DND-41 (cell line): Measurements from ENCODE around the gene PRR23C.

Experiments used
- ATAC-seq: fragments of 200-7000 bp; cut with Tn5 transposase; 3 replicates; pipeline ENCODE4 v1.9.1; 2021; ENCODE audit warnings: low read depth; ENCODE audit not compliant: insufficient read depth
- DNase-seq: peaks from one replicate; pipeline ENCODE4 v3.0.0-alpha.2; 2020
- H2AFZ ChIP-seq: 2 replicates; pipeline ENCODE4 v1.6.0; 2012; ENCODE audit warnings: low read depth, low read length
- H3K27ac ChIP-seq: 2 replicates; pipeline ENCODE4 v1.5.1; 2012; ENCODE audit warnings: low read length, inconsistent platforms
- H3K27me3 ChIP-seq: fragments of 200-600 bp; sonication (generic); 2 replicates; pipeline ENCODE4 v1.6.0; 2012; ENCODE audit warnings: low read length, mild to moderate bottlenecking, inconsistent platforms; ENCODE audit not compliant: insufficient read depth, poor library complexity
- H3K36me3 ChIP-seq: 2 replicates; pipeline ENCODE4 v1.5.1; 2012; ENCODE audit warnings: low read length, inconsistent platforms; ENCODE audit not compliant: insufficient read depth
- H3K4me1 ChIP-seq: 2 replicates; pipeline ENCODE4 v1.5.1; 2012; ENCODE audit warnings: mild to moderate bottlenecking, low read length; ENCODE audit not compliant: insufficient read depth
- H3K4me2 ChIP-seq: 2 replicates; pipeline ENCODE4 v1.6.0; 2012; ENCODE audit warnings: mild to moderate bottlenecking, moderate library complexity, low read length, inconsistent platforms; ENCODE audit not compliant: insufficient read depth
- H3K4me3 ChIP-seq, 2 experiments: fragments of 200-600 bp in 1 of 2; shearing (Covaris generic) in 1 of 2; 2 replicates each; pipeline ENCODE4 v1.5.1; 2012 to 2016; ENCODE audit warnings: inconsistent platforms in 2 of 2, low read length in 2 of 2, mild to moderate bottlenecking in 2 of 2, low read depth in 1 of 2, moderate library complexity in 1 of 2
- H3K79me2 ChIP-seq: 2 replicates; pipeline ENCODE4 v1.6.0; 2012; ENCODE audit warnings: low read length, inconsistent platforms; ENCODE audit not compliant: insufficient read depth
- H3K9ac ChIP-seq: 2 replicates; pipeline ENCODE4 v1.6.0; 2012; ENCODE audit warnings: low read depth, mild to moderate bottlenecking, inconsistent platforms, low read length, moderate library complexity
- H3K9me3 ChIP-seq: 2 replicates; pipeline ENCODE4 v1.5.1; 2012; ENCODE audit warnings: low read length, moderate library complexity, mild to moderate bottlenecking, inconsistent platforms; ENCODE audit not compliant: insufficient read depth, severe bottlenecking
- H4K20me1 ChIP-seq: 2 replicates; pipeline ENCODE4 v1.6.0; 2012; ENCODE audit warnings: low read length; ENCODE audit not compliant: insufficient read depth
- EZH2 ChIP-seq: IDR thresholded peaks from 3 replicates; pipeline ENCODE4 v1.6.1; 2012; ENCODE audit warnings: borderline replicate concordance, low read depth, mild to moderate bottlenecking, moderate library complexity, low read length, inconsistent platforms; ENCODE audit not compliant: severe bottlenecking
- TF ChIP-seq, protein P1 (sequence below): IDR thresholded peaks from 2 replicates; pipeline ENCODE4 v1.5.1; 2012; ENCODE audit warnings: borderline replicate concordance, low read length, moderate library complexity, mild to moderate bottlenecking; ENCODE audit not compliant: poor library complexity, severe bottlenecking; ENCODE audit errors: extremely low read depth

Gene PRR23C

DNA sequence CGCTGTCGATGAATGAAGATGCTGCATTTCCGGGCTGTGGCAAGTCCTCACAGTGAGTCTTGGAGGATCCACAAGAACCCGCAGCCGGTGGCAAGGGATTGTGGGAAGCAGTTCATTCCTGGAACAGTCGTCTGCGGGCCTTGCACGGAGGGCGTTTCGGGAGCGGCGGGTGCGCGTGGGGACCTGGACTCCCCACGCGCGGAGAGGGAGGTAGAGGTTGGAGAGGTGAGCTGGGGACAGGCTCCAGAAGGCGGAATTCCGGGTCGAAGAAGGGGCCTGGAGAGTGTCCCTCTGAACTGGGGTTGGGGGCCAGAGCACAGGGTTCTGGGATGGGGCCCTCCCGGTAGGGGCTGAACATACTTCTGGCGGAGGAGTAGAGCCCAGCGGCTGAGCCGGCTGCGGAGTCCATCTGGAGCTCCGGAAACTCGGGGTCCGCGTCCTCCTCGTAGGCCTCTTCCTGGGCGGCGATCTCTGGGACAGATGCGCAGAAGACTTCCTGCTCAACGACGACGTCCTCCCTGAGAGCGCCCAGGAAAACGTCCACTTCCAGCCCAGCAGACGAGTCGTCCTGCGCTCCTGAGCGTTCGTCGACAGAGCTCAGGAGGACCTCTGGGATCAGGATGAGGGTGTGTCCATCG is 39.2 kb downstream of the PRR23C start:
- Histone ChIP-seq H3K36me3 (no peaks in the 10 kb centered on the region), H3K4me2 (no peak overlapping the region), H3K9me3 (no peaks in the 10 kb centered on the region), H3K27me3 (no peaks in the 10 kb centered on the region), H3K4me1 (no peaks in the 10 kb centered on the region), H2AFZ (no peak overlapping the region), H3K79me2 (no peaks in the 10 kb centered on the region), H3K9ac (no peak overlapping the region), H3K4me3 (no peak overlapping the region), H3K27ac (no peak overlapping the region), H4K20me1 (no peaks in the 10 kb centered on the region)
- no peak for ATAC-seq
- TF ChIP-seq EZH2, result no peak
- TF ChIP-seq, protein P1, sequence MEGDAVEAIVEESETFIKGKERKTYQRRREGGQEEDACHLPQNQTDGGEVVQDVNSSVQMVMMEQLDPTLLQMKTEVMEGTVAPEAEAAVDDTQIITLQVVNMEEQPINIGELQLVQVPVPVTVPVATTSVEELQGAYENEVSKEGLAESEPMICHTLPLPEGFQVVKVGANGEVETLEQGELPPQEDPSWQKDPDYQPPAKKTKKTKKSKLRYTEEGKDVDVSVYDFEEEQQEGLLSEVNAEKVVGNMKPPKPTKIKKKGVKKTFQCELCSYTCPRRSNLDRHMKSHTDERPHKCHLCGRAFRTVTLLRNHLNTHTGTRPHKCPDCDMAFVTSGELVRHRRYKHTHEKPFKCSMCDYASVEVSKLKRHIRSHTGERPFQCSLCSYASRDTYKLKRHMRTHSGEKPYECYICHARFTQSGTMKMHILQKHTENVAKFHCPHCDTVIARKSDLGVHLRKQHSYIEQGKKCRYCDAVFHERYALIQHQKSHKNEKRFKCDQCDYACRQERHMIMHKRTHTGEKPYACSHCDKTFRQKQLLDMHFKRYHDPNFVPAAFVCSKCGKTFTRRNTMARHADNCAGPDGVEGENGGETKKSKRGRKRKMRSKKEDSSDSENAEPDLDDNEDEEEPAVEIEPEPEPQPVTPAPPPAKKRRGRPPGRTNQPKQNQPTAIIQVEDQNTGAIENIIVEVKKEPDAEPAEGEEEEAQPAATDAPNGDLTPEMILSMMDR, result no peak
- DNase-seq, result no peak

DNA sequence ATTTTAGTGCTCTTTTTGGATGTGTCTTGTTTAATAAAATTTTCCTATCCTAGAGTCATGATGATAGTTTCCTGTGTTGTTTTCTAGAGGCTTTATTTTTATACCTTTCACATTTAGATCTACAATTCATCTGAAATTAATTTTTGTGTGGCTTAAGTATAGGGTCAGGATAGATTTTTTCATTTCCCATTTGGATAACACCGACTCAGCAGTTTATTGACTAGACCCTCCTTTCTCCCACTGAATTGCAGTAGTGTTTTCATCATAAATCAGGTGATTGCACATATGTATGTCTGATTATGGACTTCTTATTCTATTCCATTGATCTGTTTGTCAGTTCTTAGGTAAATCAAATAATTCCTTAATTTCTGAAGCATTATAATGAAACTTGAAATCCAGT is 49.0 kb downstream of the PRR23C start:
- Histone ChIP-seq H3K4me2 (no peak overlapping the region), H3K36me3 (no peaks in the 10 kb centered on the region), H3K9ac (no peak overlapping the region), H3K4me1 (no peaks in the 10 kb centered on the region), H4K20me1 (no peaks in the 10 kb centered on the region), H3K79me2 (no peaks in the 10 kb centered on the region), H2AFZ (no peak overlapping the region), H3K27me3 (peaks cover 4% of the 10 kb centered on the region), H3K27ac (no peak overlapping the region), H3K4me3 (no peak overlapping the region), H3K9me3 (no peaks in the 10 kb centered on the region)
- DNase-seq, result no peak
- TF ChIP-seq, protein P1, result no peak
- TF ChIP-seq EZH2, result no peak
- no peak for ATAC-seq
